Activated T-cell treated with anti-CD3 and anti-CD28 coated beads for 24 hours (primary cell): Measurements from ENCODE around the gene STRIP1.

Experiments
- DNase-seq: peaks from one replicate; pipeline ENCODE4 v3.0.0-alpha.2; 2020; ENCODE audit warnings: low read depth

STRIP1 gene

GRCh38 chr1:110091791-110092190, 57.4 kb downstream of the STRIP1 start:
- DNase-seq, result no peak

- no peak for DNase-seq
Observed at GRCh38 chr1:110092991-110093390, 58.6 kb downstream of the STRIP1 start.

- no peak for DNase-seq
Observed at GRCh38 chr1:110094931-110095654, 60.7 kb downstream of the STRIP1 start.

- no peak for DNase-seq
Observed at GRCh38 chr1:110097507-110098221, 63.2 kb downstream of the STRIP1 start.

GRCh38 chr1:110098222-110099026, 64.0 kb downstream of the STRIP1 start:
- DNase-seq, result no peak

GRCh38 chr1:110100335-110100734, 65.9 kb downstream of the STRIP1 start:
- DNase-seq, result no peak

GRCh38 chr1:110102081-110102480, 67.7 kb downstream of the STRIP1 start:
- no peak for DNase-seq
